Subcutaneous abdominal adipose tissue (tissue), 5 donors: Measurements from ENCODE around the gene POLE3.
"Not testable (repeated sequence)": the region's sequence is repeated elsewhere in the genome, so short reads cannot be mapped to it uniquely, and the experiment has no call there.

Experiments
- H3K27ac ChIP-seq: one replicate; pipeline ENCODE4 v1.7.0; 2013; ENCODE audit warnings: low read depth, mild to moderate bottlenecking, inconsistent platforms, low read length, moderate library complexity
- H3K27me3 ChIP-seq, 5 donors: one replicate each; pipeline ENCODE4 v1.7.0; 2013; ENCODE audit warnings: low read length in 5 of 5, inconsistent platforms in 1 of 5; ENCODE audit not compliant: control insufficient read depth in 5 of 5, insufficient read depth in 4 of 5
- H3K36me3 ChIP-seq, 5 donors: one replicate each; pipeline ENCODE4 v1.7.0; 2013; ENCODE audit warnings: low read length in 5 of 5; ENCODE audit not compliant: control insufficient read depth in 5 of 5, insufficient read depth in 5 of 5
- H3K4me1 ChIP-seq, 5 donors: one replicate each; pipeline ENCODE4 v1.7.0; 2013; ENCODE audit warnings: low read length in 5 of 5, mild to moderate bottlenecking in 3 of 5, moderate library complexity in 1 of 5; ENCODE audit not compliant: control insufficient read depth in 5 of 5, insufficient read depth in 5 of 5
- H3K4me3 ChIP-seq, 5 donors: one replicate each; pipeline ENCODE4 v1.7.0; 2013; ENCODE audit warnings: low read length in 5 of 5, low read depth in 1 of 5
- H3K9ac ChIP-seq, 5 donors: one replicate each; pipeline ENCODE4 v1.7.0; 2013; ENCODE audit warnings: low read length in 5 of 5, mild to moderate bottlenecking in 4 of 5, moderate library complexity in 3 of 5
- H3K9me3 ChIP-seq, 5 donors: one replicate each; pipeline ENCODE4 v1.7.0; 2013; ENCODE audit warnings: low read length in 5 of 5; ENCODE audit not compliant: control insufficient read depth in 5 of 5
- donor health status: healthy.
- donor health status: healthy.
- donor health status: healthy.
- donor health status: healthy.
- donor health status: healthy.

POLE3 gene

DNA sequence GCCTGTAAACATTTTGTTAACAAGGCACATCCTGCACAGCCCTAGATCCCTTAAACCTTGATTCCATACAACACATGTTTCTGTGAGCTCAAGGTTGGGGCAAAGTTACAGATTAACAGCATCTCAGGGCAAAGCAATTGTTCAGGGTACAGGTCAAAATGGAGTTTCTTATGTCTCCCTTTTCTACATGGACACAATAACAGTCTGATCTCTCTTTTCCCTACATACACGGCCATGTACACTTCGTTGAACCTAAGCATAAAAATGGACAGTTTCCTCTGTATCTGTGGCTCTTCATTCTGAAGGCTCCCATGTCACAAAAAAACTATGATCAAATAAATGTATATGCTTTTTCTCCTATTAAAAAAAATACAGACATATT, 30.7 kb downstream of the POLE3 start:
- not testable (repeated sequence) for H3K27ac ChIP-seq, H3K9ac ChIP-seq, H3K9me3 ChIP-seq, H3K4me3 ChIP-seq, H3K36me3 ChIP-seq, H3K27me3 ChIP-seq
- peaks cover 0 to 17% (median 11%) of the 10 kb centered on the region in 5 donors for H3K4me1 ChIP-seq

DNA sequence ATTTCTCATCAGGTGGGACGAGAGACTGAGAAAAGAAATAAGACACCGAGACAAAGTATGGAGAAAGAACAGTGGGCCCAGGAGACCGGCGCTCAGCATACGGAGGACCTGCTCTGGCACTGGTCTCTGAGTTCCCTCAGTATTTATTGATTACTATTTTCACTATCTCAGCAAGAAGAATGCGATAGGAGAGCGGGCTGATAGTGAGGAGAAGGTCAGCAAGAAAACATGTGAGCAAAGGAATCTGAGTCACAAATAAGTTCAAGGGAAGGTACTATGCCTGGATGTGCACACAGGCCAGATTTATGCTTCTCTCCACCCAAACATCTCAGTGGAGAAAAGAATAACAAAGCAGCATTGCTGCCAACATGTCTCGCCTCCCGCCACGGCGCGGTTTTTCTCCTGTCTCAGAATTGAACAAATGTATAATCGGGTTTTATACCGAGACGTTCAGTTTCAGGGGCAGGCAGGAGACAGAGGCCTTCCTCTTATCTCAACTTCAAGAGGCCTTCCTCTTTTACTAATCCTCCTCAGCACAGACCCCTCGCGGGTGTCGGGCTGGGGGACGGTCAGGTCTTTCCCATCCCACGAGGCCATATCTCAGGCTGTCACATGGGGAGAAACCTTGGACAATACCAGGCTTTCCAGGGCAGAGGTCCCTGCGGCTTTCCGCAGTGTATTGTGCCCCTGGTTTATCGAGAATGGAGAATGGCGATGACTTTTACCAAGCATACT, 31.2 kb downstream of the POLE3 start:
- H3K27ac ChIP-seq, H3K4me3 ChIP-seq, H3K9ac ChIP-seq, H3K27me3 ChIP-seq, H3K9me3 ChIP-seq, H3K36me3 ChIP-seq: not testable (repeated sequence)
- H3K4me1 ChIP-seq = peaks cover 0 to 17% (median 11%) of the 10 kb centered on the region in 5 donors

DNA sequence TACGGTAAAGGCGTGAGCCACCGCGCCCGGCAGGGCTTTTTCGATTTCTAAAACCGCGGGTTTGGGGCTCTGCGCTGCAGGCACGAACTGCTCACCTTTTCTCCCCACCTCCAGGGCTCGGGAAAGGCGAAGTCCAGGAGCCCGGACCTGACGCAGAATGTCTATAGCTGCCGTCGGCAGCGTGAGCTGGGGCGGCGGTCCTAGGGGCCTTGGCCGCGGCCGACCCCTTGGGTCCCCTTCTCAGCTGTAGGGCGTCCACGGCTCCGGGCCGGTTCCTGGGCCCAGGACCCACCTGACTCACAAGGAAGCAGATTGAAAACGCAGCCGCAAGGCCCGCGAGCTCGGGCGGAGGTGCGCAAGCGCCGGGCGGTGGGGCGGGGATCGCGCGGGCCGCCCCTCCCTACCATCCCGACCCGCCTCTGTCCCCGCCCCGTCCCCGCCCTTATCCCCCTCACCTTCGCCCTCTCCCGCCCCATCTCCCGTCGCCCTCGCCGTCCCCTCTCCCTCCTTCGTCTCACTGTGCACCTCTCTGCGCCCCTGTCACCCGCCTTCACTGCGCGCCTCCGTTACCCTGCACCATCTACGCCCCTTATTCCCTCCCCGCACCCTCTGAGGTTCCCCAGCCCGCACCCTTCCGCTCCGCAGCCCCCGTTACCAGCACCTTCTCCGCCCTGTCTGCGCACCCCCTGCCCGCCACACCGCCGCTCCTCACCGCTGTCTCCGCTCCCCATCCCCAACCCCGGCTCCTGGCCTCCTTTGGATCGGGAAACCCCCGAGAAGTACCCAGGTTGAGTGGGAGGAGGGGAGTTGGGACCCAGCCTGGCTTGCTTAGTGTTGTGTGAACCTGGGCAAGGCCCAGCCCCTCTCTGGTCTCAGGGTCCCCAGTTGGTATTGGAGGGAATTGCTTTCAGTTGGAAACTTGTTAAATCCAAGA, 33.6 kb downstream of the POLE3 start, which contains the start of gene HDHD3:
Gene HDHD3 (minus strand): TSS at position 353 of the 934 bp plus-strand sequence. CDS start 2,632 bp downstream, outside the sequence.
- no peaks in the 10 kb centered on the region for H3K9me3 ChIP-seq
- peak within 1 kb of the TSS; percentile 56 to 91 (median 80) for H3K9ac ChIP-seq
- H3K4me1 ChIP-seq = peaks cover 0 to 20% (median 11%) of the 10 kb centered on the region in 5 donors
- no peaks in the 10 kb centered on the region for H3K27me3 ChIP-seq
- peaks cover 0 to 22% (median 16%) of the 10 kb centered on the region in 5 donors for H3K36me3 ChIP-seq
- H3K27ac ChIP-seq = peak within 1 kb of the TSS; percentile 69
- peak within 1 kb of the TSS; percentile 73 to 86 (median 79) for H3K4me3 ChIP-seq

DNA sequence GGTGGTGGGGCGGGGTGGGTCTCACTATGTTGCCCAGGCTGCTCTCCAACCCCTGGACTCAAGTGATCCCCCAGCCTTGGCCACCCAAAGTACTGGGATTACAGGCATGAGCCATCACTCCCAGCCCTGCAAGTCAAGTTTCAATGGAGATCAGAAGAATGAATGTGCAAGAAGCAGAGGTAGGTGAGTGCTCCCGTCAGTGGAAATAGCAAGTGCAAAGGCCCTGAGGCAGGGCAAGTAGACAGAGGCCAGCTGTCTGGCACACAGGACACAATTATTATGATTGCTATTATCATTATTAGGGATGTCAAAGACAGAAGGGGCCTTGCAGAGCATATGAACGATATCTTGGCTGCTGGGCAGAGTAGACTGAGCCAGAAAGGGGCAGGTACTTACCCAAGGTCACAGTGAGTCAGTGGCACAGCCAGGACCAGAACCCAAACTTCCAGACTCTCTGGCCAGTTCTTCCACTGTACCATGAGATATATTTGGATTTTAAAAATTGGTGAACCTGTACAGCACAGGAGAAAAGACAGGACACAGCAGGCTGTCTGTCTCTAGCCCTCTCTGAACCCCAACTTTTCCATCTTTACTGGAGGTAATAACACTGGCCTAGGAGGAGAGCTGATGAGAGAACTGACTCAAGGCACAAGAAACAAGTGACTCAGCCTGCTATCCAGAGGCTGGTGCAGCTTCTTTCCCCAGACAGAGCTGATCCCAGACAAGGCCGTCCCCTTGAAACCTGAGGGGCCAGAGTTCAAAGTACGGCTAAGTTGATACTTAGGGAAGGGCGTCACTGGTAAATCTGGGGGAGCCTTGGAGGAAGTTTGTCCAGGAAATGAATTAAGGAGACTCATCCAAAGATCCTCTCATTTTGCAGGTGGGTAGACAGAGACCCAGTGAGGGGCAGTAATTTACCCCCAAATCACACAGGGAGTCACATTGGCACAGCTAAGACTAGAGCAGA, 35.1 kb downstream of the POLE3 start:
- Histone ChIP-seq H3K9ac (peak overlapping the region in 4 of 5 donors; percentile 0 to 62 (median 34)), H3K4me1 (peaks cover 0 to 21% (median 11%) of the 10 kb centered on the region in 5 donors), H3K36me3 (peaks cover 0 to 22% (median 16%) of the 10 kb centered on the region in 5 donors), H3K9me3 (no peaks in the 10 kb centered on the region), H3K27me3 (no peaks in the 10 kb centered on the region), H3K4me3 (peak overlapping the region in 4 of 5 donors; percentile 17 to 86 (median 62)), H3K27ac (peak overlapping the region; percentile 55)

DNA sequence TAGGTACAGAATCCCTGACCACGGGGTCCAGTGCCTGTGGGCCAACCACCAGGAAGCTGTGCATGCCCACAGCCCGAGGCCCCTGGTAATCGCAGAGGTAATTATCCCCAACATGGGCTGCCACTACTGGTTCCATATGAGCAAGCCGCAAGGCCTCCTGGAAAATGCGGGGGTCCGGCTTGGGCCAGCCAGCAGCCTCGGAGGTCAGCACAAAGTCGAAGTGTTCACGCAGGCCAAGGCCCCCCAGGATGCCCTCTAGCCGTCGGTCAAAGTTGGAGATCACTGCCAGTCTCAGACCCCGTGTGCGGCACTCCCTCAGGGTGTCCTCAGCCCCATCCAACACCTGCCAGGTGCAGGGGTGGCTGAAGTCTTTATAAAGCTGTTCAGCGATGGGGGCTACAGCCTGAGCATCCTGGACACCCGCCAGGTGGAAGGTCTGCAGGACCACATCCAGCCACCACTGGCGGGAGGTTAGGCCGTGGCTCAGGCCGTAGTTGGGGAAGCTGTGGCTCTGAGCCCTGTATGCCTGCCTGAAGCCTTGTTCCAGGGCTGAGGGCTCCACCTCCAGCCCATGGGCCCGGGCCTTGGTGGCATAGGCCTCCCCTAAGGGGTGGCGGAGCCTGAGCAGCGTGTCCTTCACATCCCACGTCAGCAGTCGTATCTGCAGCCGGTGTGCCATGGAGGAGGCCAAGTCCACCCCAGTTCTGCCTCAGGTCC, 36.6 kb downstream of the POLE3 start:
- Histone ChIP-seq H3K27ac (no peak overlapping the region), H3K9ac (no peak overlapping the region), H3K4me3 (no peak overlapping the region)

DNA sequence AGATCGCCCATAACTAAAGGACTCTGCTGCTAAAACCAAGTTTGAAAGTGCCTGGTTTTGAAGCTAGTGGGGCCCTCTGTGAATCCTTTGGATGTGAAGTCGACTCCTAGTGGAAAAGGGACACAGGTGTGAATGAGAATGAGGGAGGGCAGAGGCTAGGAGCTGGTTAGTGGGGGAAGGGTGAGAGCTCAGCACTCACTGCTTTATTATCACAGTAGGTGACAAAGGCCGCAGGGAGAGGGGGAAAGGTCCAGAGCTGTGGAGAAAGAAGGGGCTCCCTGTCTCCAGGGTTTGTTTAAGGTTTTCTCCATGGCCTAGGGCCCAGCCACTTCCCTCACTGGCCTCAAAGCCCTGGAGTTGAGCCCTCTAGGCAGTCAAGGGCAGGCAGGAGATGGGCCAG, 37.2 kb downstream of the POLE3 start:
- H3K9me3 ChIP-seq = no peaks in the 10 kb centered on the region
- H3K9ac ChIP-seq = peak overlapping the region in 1 of 5 donors; percentile 30

More for the DNA sequence above, 36.6 kb downstream of the POLE3 start:
- H3K27me3 ChIP-seq = no peaks in the 10 kb centered on the region
- peaks cover 0 to 21% (median 11%) of the 10 kb centered on the region in 5 donors for H3K4me1 ChIP-seq
- no peaks in the 10 kb centered on the region for H3K9me3 ChIP-seq
- H3K36me3 ChIP-seq = peaks cover 0 to 22% (median 16%) of the 10 kb centered on the region in 5 donors

DNA sequence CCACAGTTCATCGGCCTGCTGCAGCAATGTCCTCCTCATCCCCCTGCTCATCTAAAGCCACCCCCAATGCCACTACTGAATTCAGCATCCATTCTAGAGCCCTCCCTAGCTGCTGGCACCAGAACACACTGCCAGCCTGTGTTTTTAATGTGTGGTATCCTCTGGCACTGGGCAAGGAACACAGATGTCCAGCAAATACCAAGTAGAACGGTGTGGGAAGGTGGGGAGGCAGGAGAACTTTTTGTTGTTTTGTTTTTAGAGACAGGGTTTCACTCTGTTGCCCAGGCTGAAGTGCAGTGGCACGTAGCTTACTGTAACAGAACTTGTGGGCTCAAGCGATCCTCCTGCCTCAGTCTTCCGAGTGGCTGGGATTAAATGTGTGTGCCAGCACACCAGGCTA, 38.4 kb downstream of the POLE3 start:
- Histone ChIP-seq H3K9me3 (no peaks in the 10 kb centered on the region), H3K36me3 (peaks cover 0 to 22% (median 16%) of the 10 kb centered on the region in 5 donors), H3K9ac (no peak overlapping the region), H3K27ac (no peak overlapping the region), H3K27me3 (no peaks in the 10 kb centered on the region), H3K4me1 (peaks cover 0 to 18% (median 8%) of the 10 kb centered on the region in 5 donors), H3K4me3 (no peak overlapping the region)

More for the DNA sequence above, 37.2 kb downstream of the POLE3 start:
- Histone ChIP-seq H3K36me3 (peaks cover 0 to 22% (median 16%) of the 10 kb centered on the region in 5 donors), H3K4me1 (peaks cover 0 to 21% (median 11%) of the 10 kb centered on the region in 5 donors), H3K27ac (no peak overlapping the region), H3K4me3 (no peak overlapping the region), H3K27me3 (no peaks in the 10 kb centered on the region)

DNA sequence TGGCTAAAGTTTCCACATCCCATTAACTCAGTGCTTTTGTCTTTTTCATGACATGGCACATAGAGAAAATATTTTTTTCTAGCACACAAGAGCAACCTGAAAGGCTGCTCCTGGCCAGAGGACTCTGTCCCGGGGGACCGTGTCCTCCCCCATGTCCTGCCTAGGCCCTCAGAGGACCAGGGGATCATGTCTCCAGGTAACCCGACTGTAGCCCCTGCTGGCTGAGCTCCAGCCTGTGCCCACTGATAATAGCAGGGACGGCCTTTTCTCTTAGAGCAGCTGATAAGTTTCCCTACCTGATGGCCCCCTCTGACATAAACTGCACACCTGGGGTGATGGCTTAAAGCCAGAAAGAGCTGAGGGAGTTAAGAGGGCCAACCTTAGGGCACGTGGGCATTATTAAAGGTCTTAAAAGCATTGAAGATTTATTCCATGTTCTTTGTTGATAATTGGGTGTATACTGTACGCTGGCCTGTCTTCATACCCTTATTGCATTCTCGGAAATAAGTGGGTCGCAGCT, 39.6 kb downstream of the POLE3 start:
- Histone ChIP-seq H3K9me3 (no peaks in the 10 kb centered on the region), H3K27me3 (no peaks in the 10 kb centered on the region), H3K4me3 (no peak overlapping the region), H3K36me3 (peaks cover 0 to 22% (median 16%) of the 10 kb centered on the region in 5 donors), H3K9ac (no peak overlapping the region), H3K27ac (no peak overlapping the region), H3K4me1 (peaks cover 0 to 13% (median 8%) of the 10 kb centered on the region in 5 donors)

DNA sequence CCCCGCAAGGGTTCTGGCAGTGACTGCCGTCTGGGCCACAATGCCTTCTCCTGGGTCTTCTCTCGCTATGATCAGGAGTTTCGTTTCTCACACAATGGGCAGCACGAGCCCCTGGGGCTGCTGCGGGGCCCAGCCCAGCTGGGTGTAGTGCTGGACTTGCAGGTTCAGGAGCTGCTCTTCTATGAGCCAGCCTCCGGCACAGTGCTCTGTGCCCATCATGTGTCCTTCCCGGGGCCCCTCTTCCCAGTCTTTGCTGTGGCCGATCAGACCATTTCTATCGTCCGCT, 40.7 kb downstream of the POLE3 start:
- no peak overlapping the region for H3K27ac ChIP-seq
- H3K9ac ChIP-seq = no peak overlapping the region
- H3K36me3 ChIP-seq = peaks cover 0 to 20% (median 14%) of the 10 kb centered on the region in 5 donors
- H3K4me1 ChIP-seq = peaks cover 0 to 6% (median under 1%) of the 10 kb centered on the region in 5 donors
- H3K27me3 ChIP-seq = no peaks in the 10 kb centered on the region
- no peaks in the 10 kb centered on the region for H3K9me3 ChIP-seq
- no peak overlapping the region for H3K4me3 ChIP-seq
